ENCODE results near the gene MME.

DNA sequence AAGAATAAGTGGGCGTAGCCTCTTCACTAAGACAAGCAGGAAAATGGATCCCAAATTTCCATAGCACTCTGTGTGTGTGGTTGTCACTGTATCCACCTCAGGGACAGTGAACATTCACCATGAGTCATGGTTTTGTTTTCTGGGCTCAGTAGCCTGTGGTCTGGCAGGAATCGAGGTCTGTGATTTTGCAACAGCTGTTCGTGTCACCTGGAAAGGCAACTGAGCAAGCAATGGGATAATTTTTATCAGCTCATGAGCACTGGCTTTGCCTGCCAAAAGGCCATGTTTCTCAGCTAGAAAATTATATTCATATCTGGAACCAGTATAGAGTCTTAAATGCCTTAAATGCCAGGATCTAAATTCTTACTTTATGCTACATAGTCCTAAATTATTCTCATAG lies 152.5 kb downstream of the MME start:
- TF ChIP-seq, protein P1, sequence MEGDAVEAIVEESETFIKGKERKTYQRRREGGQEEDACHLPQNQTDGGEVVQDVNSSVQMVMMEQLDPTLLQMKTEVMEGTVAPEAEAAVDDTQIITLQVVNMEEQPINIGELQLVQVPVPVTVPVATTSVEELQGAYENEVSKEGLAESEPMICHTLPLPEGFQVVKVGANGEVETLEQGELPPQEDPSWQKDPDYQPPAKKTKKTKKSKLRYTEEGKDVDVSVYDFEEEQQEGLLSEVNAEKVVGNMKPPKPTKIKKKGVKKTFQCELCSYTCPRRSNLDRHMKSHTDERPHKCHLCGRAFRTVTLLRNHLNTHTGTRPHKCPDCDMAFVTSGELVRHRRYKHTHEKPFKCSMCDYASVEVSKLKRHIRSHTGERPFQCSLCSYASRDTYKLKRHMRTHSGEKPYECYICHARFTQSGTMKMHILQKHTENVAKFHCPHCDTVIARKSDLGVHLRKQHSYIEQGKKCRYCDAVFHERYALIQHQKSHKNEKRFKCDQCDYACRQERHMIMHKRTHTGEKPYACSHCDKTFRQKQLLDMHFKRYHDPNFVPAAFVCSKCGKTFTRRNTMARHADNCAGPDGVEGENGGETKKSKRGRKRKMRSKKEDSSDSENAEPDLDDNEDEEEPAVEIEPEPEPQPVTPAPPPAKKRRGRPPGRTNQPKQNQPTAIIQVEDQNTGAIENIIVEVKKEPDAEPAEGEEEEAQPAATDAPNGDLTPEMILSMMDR (IDR thresholded peaks at IDR 0.05), result no peak
- no peak for TF ChIP-seq POLR2A (IDR thresholded peaks at IDR 0.05)

Measured in body of pancreas (tissue), 4 donors.